A673 (cell line): ENCODE results near the gene TACR2.
A peak's percentile ranks its signal among the peaks of the same experiment; 100 is the strongest.

Experiments
- CTCF ChIP-seq: fragments of 300-800, 200-600 bp; sonication (generic); conservative IDR thresholded peaks from 2 replicates; pipeline ENCODE4 v1.5.1; 2017; ENCODE audit warnings: low read depth, mild to moderate bottlenecking, antibody characterized with exemption, low read length, moderate library complexity, mixed read lengths
- EZH2 ChIP-seq: fragments of 200-600 bp; sonication (generic); IDR thresholded peaks from 2 replicates; pipeline ENCODE4 v1.6.1; 2017; ENCODE audit warnings: borderline replicate concordance, low read depth, mild to moderate bottlenecking, mixed read lengths, antibody characterized with exemption, low read length; ENCODE audit not compliant: poor library complexity, severe bottlenecking

DNA sequence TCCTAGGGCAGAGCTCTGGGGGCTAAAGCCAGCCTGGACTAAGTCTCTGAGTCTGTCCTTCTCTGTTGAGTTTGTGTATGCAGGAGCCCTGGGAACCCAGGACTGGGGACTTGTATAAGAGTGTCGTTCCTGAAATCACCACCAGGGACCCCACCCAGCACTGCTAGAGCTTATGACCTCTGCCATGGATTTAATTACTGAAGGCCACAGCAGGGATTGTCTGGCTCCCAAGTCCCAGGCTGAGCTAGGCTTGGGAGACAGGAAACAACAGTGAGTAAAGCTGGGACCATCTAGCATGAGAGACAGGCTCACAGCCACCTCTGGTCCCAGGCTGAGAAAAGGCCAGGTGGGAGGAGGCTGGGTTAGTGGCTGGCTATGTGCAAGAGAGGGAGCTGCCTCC lies 33.1 kb upstream of the TACR2 start:
- TF ChIP-seq CTCF (peak; percentile 63), EZH2 (no peak)
